ENCODE results near the gene PMM2. TPM values are rescaled to one million over a fixed set of nuclear protein-coding genes. Genes with fewer than 3 reads are reported as not detected.
A peak's percentile ranks its signal among the peaks of the same experiment; 100 is the strongest.

Gene PMM2
- total RNA-seq, 2 experiments from 2014 or later, result 41.7 to 41.8 TPM

- Mint-ChIP-seq H3K4me3 (no peak overlapping the region), H3K27ac (peak overlapping the region; percentile 83)
- POLR2A ChIA-PET, result interaction anchor here (0.6 kb wide), 1 partner anchor 229 kb away, joined by 3 read pairs; no protein-coding TSS in a partner anchor
Measured at GRCh38 chr16:8849411-8850011, 51.9 kb downstream of the PMM2 start.

GRCh38 chr16:8850279-8850885, 52.7 kb downstream of the PMM2 start:
- H3K27ac Mint-ChIP-seq, result peak overlapping the region; percentile 83
- no peaks in the 10 kb centered on the region for H3K27me3 Mint-ChIP-seq
- ChIA-PET CTCF (interaction anchor here (1.2 kb wide), 1 partner anchor 86 kb away, joined by 4 read pairs; no protein-coding TSS in a partner anchor), POLR2A (interaction anchor here (0.6 to 7.5 kb wide), 6 partner anchors 10 to 230 kb away, joined by 3 to 84 read pairs (median 5); partner anchors contain the start of gene CARHSP1)
- DNase-seq, result peak; percentile 39
- no peaks in the 10 kb centered on the region for H3K9me3 Mint-ChIP-seq
- no peak overlapping the region for H3K4me3 Mint-ChIP-seq
- H3K4me1 Mint-ChIP-seq, result peaks cover 52% of the 10 kb centered on the region
- H3K36me3 Mint-ChIP-seq (ENCODE audit: low read depth), result peaks cover 62% of the 10 kb centered on the region

More at GRCh38 chr16:8849411-8850011, 51.9 kb downstream of the PMM2 start:
- DNase-seq, result no peak
- H3K4me1 Mint-ChIP-seq, result peaks cover 48% of the 10 kb centered on the region
- H3K36me3 Mint-ChIP-seq (ENCODE audit: low read depth), result peaks cover 63% of the 10 kb centered on the region
- no peaks in the 10 kb centered on the region for H3K9me3 Mint-ChIP-seq
- H3K27me3 Mint-ChIP-seq, result no peaks in the 10 kb centered on the region
- CTCF ChIA-PET, result no interaction called here

- no peak for DNase-seq
- Mint-ChIP-seq H3K9me3 (no peaks in the 10 kb centered on the region), H3K36me3 (ENCODE audit: low read depth) (peaks cover 65% of the 10 kb centered on the region), H3K27ac (peak overlapping the region; percentile 83), H3K27me3 (no peaks in the 10 kb centered on the region), H3K4me3 (no peak overlapping the region), H3K4me1 (peaks cover 62% of the 10 kb centered on the region)
- CTCF ChIA-PET, result interaction anchor here (0.6 to 1.4 kb wide), 4 partner anchors 17 to 85 kb away, joined by 3 to 4 read pairs (median 3); partner anchors contain the start of gene CARHSP1
- POLR2A ChIA-PET, result interaction anchor here (1.0 to 7.5 kb wide), 7 partner anchors 8 to 53 kb away, joined by 3 to 84 read pairs (median 7); partner anchors contain the start of gene CARHSP1
Measured at GRCh38 chr16:8851761-8852403, 54.2 kb downstream of the PMM2 start.

GRCh38 chr16:8852534-8852933, 54.9 kb downstream of the PMM2 start:
- CTCF ChIA-PET, result interaction anchor here (0.6 to 1.4 kb wide), 3 partner anchors 16 to 27 kb away, joined by 3 read pairs; partner anchors contain the start of gene CARHSP1
- Mint-ChIP-seq H3K9me3 (no peaks in the 10 kb centered on the region), H3K4me1 (peaks cover 64% of the 10 kb centered on the region), H3K27ac (peak overlapping the region; percentile 5), H3K36me3 (ENCODE audit: low read depth) (peaks cover 62% of the 10 kb centered on the region), H3K27me3 (no peaks in the 10 kb centered on the region), H3K4me3 (no peak overlapping the region)
- DNase-seq, result no peak
- POLR2A ChIA-PET, result interaction anchor here (1.0 to 7.5 kb wide), 7 partner anchors 7 to 55 kb away, joined by 3 to 84 read pairs (median 7); partner anchors contain the start of genes CARHSP1 and TMEM186

DNA sequence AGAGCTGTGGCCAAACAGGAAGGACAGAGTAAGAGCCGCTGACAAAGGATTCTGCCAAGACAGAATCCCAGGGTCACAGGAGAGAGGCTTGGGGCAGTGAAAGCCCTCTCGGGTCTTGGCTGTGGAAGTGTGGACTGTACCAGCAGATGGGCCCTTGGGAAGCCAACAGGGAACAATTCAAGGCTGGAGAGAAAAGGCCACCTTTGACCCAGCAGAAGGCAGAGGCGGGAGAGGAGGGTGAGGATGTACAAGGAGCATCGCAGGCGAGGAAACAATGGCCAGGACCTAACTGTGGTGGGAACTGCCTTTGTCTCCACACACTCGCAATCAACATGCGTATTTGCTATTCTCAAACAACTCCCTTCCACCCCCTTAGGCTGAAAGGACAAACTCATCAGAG, 55.5 kb downstream of the PMM2 start:
- Mint-ChIP-seq H3K4me1 (peaks cover 68% of the 10 kb centered on the region), H3K27ac (peak overlapping the region; percentile 71)
- CTCF ChIA-PET, result interaction anchor here (1.4 kb wide), 1 partner anchor 156 kb away, joined by 3 read pairs; no protein-coding TSS in a partner anchor

DNA sequence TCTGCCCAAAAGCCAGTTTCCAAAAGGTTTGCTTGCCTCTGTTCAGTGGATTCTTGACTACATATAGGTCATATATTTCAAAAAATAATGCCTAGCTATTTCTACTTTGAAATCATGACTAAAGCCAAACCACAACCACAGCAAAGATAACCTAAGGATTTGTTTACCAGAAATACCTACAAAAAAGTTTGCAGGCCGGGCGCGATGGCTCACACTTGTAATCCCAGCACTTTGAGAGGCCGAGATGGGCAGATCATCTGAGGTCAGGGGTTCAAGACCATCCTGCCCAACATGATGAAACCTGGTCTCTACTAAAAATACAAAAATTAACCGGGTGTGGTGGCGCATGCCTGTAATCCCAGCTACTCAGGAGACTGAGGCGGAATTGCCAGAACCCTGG, 56.0 kb downstream of the PMM2 start:
- no peaks in the 10 kb centered on the region for H3K27me3 Mint-ChIP-seq
- H3K27ac Mint-ChIP-seq, result peak overlapping the region; percentile 71
- ChIA-PET POLR2A (interaction anchor here (2.1 to 7.5 kb wide), 5 partner anchors 8 to 57 kb away, joined by 4 to 84 read pairs (median 9); partner anchors contain the start of genes CARHSP1 and TMEM186), CTCF (interaction anchor here (1.4 kb wide), 1 partner anchor 155 kb away, joined by 3 read pairs; no protein-coding TSS in a partner anchor)
- DNase-seq, result no peak
- H3K9me3 Mint-ChIP-seq, result no peaks in the 10 kb centered on the region
- H3K36me3 Mint-ChIP-seq (ENCODE audit: low read depth), result peaks cover 69% of the 10 kb centered on the region
- peaks cover 71% of the 10 kb centered on the region for H3K4me1 Mint-ChIP-seq
- H3K4me3 Mint-ChIP-seq, result no peak overlapping the region

More for the DNA sequence above, 55.5 kb downstream of the PMM2 start:
- H3K27me3 Mint-ChIP-seq, result no peaks in the 10 kb centered on the region
- no peak overlapping the region for H3K4me3 Mint-ChIP-seq
- peaks cover 65% of the 10 kb centered on the region for H3K36me3 Mint-ChIP-seq (ENCODE audit: low read depth)
- POLR2A ChIA-PET, result interaction anchor here (1.8 to 7.5 kb wide), 6 partner anchors 8 to 56 kb away, joined by 3 to 84 read pairs (median 8); partner anchors contain the start of genes CARHSP1 and TMEM186
- DNase-seq, result no peak
- no peaks in the 10 kb centered on the region for H3K9me3 Mint-ChIP-seq

- H3K4me1 Mint-ChIP-seq, result peaks cover 69% of the 10 kb centered on the region
- no peak overlapping the region for H3K4me3 Mint-ChIP-seq
- H3K36me3 Mint-ChIP-seq (ENCODE audit: low read depth), result peaks cover 74% of the 10 kb centered on the region
- no peaks in the 10 kb centered on the region for H3K9me3 Mint-ChIP-seq
- H3K27ac Mint-ChIP-seq, result peak overlapping the region; percentile 71
- no peak for DNase-seq
- CTCF ChIA-PET, result interaction anchor here (1.4 kb wide), 1 partner anchor 154 kb away, joined by 3 read pairs; no protein-coding TSS in a partner anchor
- POLR2A ChIA-PET, result interaction anchor here (1.0 to 7.5 kb wide), 5 partner anchors 10 to 57 kb away, joined by 3 to 84 read pairs (median 7); partner anchors contain the start of genes CARHSP1 and TMEM186
- no peaks in the 10 kb centered on the region for H3K27me3 Mint-ChIP-seq
Measured at GRCh38 chr16:8854298-8854948, 56.8 kb downstream of the PMM2 start.

DNA sequence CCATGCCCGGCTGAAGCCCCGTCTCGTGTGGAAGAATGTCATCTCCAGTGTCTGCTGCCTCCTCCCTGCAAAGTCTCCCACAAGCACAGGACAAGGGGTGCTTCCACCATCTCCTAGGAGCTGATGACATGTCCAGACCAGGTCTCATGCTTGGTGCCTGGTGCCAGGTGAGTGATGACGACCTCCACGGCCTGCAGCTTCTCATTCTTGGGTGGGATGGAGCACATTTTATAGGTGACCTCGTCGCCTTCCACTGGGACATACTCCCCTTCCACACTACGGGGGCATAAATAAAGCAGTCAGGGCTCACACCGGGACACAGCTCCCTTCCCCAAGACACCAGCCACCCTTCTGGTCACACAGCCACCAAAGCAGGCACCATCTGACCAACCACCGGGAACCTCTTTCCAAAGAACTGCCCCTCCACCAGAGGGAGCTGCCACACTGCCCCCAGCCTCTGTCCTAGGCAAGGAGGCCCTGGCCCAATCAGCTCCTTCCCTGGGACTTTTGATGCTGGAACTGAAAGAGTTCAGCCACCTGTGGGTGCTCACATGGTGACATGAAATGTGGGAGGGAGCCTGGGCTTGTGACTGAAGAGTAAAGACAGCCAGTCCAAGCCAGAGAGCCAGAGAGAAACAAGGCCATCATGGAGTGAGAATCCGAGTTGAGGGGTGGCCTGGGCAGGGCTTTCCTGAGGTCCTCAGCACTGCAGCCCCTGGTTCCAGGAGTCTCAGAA, 57.6 kb downstream of the PMM2 start:
- no peak for DNase-seq
- no peaks in the 10 kb centered on the region for H3K9me3 Mint-ChIP-seq
- H3K27me3 Mint-ChIP-seq, result no peaks in the 10 kb centered on the region
- ChIA-PET CTCF (interaction anchor here (0.8 to 1.9 kb wide), 3 partner anchors 26 to 154 kb away, joined by 3 to 8 read pairs (median 4); no protein-coding TSS in a partner anchor), POLR2A (interaction anchor here (0.8 to 7.5 kb wide), 6 partner anchors 9 to 57 kb away, joined by 3 to 84 read pairs (median 5); partner anchors contain the start of genes CARHSP1, PMM2 and TMEM186)
- peak overlapping the region; percentile 60 for H3K27ac Mint-ChIP-seq
- H3K4me3 Mint-ChIP-seq, result no peak overlapping the region
- H3K36me3 Mint-ChIP-seq (ENCODE audit: low read depth), result peaks cover 70% of the 10 kb centered on the region
- peaks cover 65% of the 10 kb centered on the region for H3K4me1 Mint-ChIP-seq

DNA sequence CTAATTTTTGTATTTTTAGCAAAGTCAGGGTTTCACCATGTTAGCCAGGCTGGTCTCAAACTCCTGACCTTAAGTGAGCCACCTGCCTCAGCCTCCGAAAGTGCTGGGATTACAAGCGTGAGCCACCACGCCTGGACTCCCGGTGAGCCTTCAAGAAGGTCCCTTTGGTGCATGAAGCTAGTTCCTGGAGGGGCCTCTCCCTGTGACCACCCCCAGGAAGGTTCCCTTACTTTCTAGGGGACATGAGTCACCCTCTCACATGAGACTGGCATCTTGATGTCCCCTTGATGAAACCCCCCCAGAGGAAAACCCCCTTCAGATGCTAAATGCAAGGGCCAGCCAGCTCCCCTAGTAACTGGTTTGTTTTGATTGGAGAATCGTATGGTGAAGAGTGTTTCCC, 58.3 kb downstream of the PMM2 start:
- H3K36me3 Mint-ChIP-seq (ENCODE audit: low read depth), result peaks cover 63% of the 10 kb centered on the region
- H3K27me3 Mint-ChIP-seq, result no peaks in the 10 kb centered on the region
- no peak overlapping the region for H3K4me3 Mint-ChIP-seq
- no peaks in the 10 kb centered on the region for H3K9me3 Mint-ChIP-seq
- POLR2A ChIA-PET, result interaction anchor here (0.8 to 7.5 kb wide), 5 partner anchors 8 to 58 kb away, joined by 3 to 84 read pairs (median 7); partner anchors contain the start of genes CARHSP1, PMM2 and TMEM186
- CTCF ChIA-PET, result interaction anchor here (1.0 to 1.9 kb wide), 2 partner anchors 25 to 39 kb away, joined by 4 to 8 read pairs; no protein-coding TSS in a partner anchor
- no peak for DNase-seq
- H3K27ac Mint-ChIP-seq, result peak overlapping the region; percentile 42
- peaks cover 57% of the 10 kb centered on the region for H3K4me1 Mint-ChIP-seq

DNA sequence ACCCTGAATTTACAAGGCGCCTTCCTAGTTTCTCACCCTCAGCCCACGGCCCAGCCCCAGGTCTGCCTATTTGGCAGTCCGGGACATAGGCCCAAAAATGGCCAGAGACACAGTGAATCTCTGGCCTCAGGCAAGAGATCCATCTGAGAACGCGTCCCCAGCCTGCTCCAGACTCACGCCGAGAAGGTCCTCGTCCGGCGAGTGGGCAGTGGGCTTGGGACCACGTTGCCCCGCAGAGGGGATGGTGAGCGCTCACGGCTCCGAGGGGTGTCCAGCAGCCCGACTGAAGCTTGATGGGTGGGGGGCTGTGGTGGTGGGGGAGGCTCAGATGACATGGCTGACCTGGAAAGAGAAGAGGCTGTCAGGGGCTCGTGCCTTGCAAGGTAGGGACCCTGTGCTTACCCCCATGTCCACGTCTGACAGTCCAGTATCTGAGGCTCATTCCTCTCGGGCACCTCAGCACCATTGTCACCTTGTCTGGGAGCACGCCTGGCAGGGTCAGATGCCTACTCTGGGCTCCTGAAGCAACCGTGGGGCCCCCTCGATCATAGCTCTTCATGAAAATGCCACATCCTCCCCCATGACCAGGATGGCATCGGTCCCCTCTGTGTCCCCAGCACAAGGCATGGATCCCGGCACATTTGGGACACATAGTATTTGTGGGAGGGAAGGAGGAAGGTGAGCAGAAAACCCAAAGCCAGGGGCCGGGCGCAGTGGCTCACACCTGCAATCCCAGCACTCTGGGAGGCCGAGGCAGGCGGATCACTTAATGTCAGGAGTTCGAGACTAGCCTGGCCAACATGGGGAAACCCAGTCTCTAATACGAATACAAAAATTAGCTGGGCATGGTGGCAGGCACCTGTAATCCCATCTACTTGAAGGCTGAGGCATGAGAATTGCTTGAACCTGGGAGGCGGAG, 61.6 kb downstream of the PMM2 start:
- POLR2A ChIA-PET, result interaction anchor here (1.2 to 3.8 kb wide), 4 partner anchors 7 to 63 kb away, joined by 3 to 19 read pairs (median 4); partner anchors contain the start of gene CARHSP1
- Mint-ChIP-seq H3K27me3 (no peaks in the 10 kb centered on the region), H3K36me3 (ENCODE audit: low read depth) (peaks cover 59% of the 10 kb centered on the region), H3K9me3 (no peaks in the 10 kb centered on the region), H3K4me1 (peaks cover 48% of the 10 kb centered on the region), H3K27ac (peak overlapping the region; percentile 31), H3K4me3 (no peak overlapping the region)
- CTCF ChIA-PET, result interaction anchor here (0.9 to 1.0 kb wide), 2 partner anchors 21 to 28 kb away, joined by 3 to 4 read pairs; no protein-coding TSS in a partner anchor
- no peak for DNase-seq

Data from activated CD4-positive, alpha-beta memory T cell treated with anti-CD3 and anti-CD28 coated beads, Interleukin-2, amount 10 ng/mL, durations not matched to agents 7 days and 5 days (primary cell).